Mucosa of descending colon (tissue), 3 donors: ENCODE results near the gene PLA2G4F. TPM values are rescaled to one million over a fixed set of nuclear protein-coding genes. Genes with fewer than 3 reads are reported as not detected.
A peak's percentile ranks its signal among the peaks of the same experiment; 100 is the strongest.

ENCODE experiments used
- ATAC-seq: fragments of 200-7000 bp; cut with Tn5 transposase; one replicate; pipeline ENCODE4 v1.9.1; 2020; ENCODE audit warnings: mild to moderate bottlenecking, moderate library complexity
- DNase-seq, 3 donors: peaks; one replicate each; pipeline ENCODE4 v3.0.0-alpha.2; 2020
- H3K36me3 ChIP-seq: fragments of 200-600 bp; one replicate; pipeline ENCODE4 v1.8.0; 2021; ENCODE audit warnings: low read depth, mild to moderate bottlenecking
- H3K4me1 ChIP-seq: fragments of 200-600 bp; one replicate; pipeline ENCODE4 v1.8.0; 2021; ENCODE audit warnings: low read depth, mild to moderate bottlenecking
- H3K4me3 ChIP-seq: fragments of 200-600 bp; one replicate; pipeline ENCODE4 v1.8.0; 2021; ENCODE audit warnings: mild to moderate bottlenecking
- H3K9me3 ChIP-seq: fragments of 200-600 bp; one replicate; pipeline ENCODE4 v1.8.0; 2021; ENCODE audit warnings: mild to moderate bottlenecking
- intact Hi-C, 2 donors: fragments of 100-400 bp; cut with DNase I in 1 of 2; cut with micrococcal nuclease in 1 of 2; formaldehyde crosslinking; loops; one replicate each; pipeline versions ENCODE4 v1.11.0 to v1.11.1; 2022; cut with DNase I, micrococcal nuclease
- total RNA-seq, 3 donors: library from RNA; stranded (reverse); fragmentation: NEBNext Ultra II Directional in 2 of 3; extraction: Animal tissue kit (Norgen Biotek cat#: 25700) in 2 of 3; gene quantifications; one replicate each; pipeline versions ENCODE4 v1.2.1 to v1.2.4, GENCODE V29; 2021 to 2023
- TF ChIP-seq, protein P1 (sequence below): fragments of 200-600 bp; IDR thresholded peaks from one replicate; pipeline ENCODE4 v1.8.0; 2022; ENCODE audit warnings: antibody characterized with exemption, mild to moderate bottlenecking
- donor health status: DM: no; HTN: no; CAD: no; lungs with moderate emphysema.
- donor health status: DM: no; HTN: no; CAD: no.
- donor health status: DM: no; HTN: yes; CAD: no.

Gene PLA2G4F
- total RNA-seq, 3 donors from 2014 or later, result 23.4 to 66.9 (median 41.2) TPM

DNA sequence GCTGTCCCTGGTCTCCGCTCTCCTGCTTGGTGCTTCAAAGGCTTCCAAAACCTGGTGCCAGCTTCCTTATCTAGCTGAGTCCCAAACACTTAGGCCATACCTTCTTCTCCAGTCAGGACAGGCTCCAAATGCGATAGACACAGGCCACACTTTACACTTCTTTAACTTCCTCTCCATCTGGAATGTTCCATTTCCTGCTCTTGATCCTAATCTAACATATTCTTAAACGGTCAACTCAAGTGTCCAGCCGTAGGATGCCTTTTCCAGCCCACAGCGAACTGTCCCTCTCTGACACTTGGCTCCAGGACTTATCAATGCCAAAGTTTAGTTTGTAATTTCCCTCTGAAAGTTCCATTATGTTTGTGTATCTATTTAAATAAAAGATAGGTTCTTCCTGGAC lies 19.2 kb upstream of the PLA2G4F start:
- TF ChIP-seq, protein P1, sequence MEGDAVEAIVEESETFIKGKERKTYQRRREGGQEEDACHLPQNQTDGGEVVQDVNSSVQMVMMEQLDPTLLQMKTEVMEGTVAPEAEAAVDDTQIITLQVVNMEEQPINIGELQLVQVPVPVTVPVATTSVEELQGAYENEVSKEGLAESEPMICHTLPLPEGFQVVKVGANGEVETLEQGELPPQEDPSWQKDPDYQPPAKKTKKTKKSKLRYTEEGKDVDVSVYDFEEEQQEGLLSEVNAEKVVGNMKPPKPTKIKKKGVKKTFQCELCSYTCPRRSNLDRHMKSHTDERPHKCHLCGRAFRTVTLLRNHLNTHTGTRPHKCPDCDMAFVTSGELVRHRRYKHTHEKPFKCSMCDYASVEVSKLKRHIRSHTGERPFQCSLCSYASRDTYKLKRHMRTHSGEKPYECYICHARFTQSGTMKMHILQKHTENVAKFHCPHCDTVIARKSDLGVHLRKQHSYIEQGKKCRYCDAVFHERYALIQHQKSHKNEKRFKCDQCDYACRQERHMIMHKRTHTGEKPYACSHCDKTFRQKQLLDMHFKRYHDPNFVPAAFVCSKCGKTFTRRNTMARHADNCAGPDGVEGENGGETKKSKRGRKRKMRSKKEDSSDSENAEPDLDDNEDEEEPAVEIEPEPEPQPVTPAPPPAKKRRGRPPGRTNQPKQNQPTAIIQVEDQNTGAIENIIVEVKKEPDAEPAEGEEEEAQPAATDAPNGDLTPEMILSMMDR, result no peak
- peaks cover 6% of the 10 kb centered on the region for H3K36me3 ChIP-seq
- intact Hi-C loops, result no loop called here

DNA sequence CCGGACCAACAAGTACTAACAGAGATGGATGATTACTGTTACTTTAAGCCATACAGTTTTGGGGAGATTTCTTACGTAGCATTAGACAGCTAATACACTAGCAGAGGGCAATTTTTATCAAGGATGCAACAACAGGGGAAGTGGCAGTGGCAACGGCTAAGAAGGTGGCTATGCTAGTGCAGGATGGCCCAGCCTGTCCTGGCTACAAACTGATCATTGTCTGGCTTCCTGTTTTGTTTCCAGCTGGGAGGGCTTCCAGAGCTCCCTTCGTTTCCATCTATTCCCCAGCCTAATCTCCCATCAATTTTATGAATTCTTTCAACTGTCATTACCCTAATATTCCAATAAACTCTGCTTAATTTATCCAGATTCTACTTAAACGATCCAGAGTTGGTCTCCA lies 16.0 kb upstream of the PLA2G4F start:
- no peak overlapping the region for H3K4me3 ChIP-seq
- H3K36me3 ChIP-seq, result no peaks in the 10 kb centered on the region
- intact Hi-C loops, result no loop called here
- H3K9me3 ChIP-seq, result no peaks in the 10 kb centered on the region
- TF ChIP-seq, protein P1, result no peak
- no peaks in the 10 kb centered on the region for H3K4me1 ChIP-seq
- ATAC-seq (no peak), DNase-seq (no peak)

More for the DNA sequence above, 19.2 kb upstream of the PLA2G4F start:
- H3K9me3 ChIP-seq, result no peaks in the 10 kb centered on the region
- ATAC-seq (no peak), DNase-seq (no peak)
- no peaks in the 10 kb centered on the region for H3K4me1 ChIP-seq
- no peak overlapping the region for H3K4me3 ChIP-seq

DNA sequence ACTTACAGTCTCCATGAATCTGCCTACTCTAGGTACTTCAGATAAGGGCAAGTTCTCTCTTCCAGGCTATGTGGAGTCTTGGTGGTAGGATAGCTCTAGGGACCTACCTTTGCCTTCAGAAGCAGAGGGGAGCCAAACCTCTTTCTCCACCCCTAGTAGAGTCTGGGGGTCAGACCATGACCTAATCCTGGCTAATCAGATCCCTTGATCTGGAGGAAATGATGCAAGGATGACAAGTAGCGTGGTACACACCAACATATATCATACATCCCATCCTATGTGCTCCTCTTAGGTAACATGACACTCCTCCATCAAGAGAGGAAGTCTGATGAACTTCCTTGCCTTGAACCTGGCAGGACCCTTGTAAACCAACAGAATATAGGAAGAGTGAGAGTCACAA lies 15.4 kb upstream of the PLA2G4F start:
- ATAC-seq (no peak), DNase-seq (no peak)
- TF ChIP-seq, protein P1, result no peak
- Histone ChIP-seq H3K9me3 (no peaks in the 10 kb centered on the region), H3K4me3 (no peak overlapping the region), H3K4me1 (no peaks in the 10 kb centered on the region), H3K36me3 (no peaks in the 10 kb centered on the region)
- intact Hi-C loops, result no loop called here

DNA sequence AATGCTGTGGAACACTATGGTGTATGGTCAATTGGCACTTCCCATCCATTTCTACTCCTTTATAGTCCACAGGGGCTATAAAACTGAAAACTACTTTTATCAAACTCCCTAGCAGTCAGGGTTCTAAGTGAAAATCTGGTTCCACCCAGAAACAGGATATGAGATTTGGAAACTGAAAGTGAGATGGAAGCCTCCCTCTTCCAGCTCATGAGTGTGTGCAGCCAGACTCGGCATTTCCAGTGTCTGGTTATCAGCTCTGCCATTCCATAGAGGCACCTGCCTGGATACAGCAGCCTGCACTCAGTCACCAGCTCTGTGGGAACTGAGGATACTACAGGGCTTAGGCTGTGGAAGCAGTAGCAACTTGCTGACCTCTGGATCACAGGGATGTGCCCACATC lies 14.7 kb upstream of the PLA2G4F start:
- TF ChIP-seq, protein P1, result no peak
- DNase-seq (no peak), ATAC-seq (peak; percentile 71)
- H3K36me3 ChIP-seq, result no peaks in the 10 kb centered on the region
- H3K9me3 ChIP-seq, result no peaks in the 10 kb centered on the region
- H3K4me1 ChIP-seq, result no peaks in the 10 kb centered on the region
- H3K4me3 ChIP-seq, result no peak overlapping the region
- intact Hi-C loops, result no loop called here

DNA sequence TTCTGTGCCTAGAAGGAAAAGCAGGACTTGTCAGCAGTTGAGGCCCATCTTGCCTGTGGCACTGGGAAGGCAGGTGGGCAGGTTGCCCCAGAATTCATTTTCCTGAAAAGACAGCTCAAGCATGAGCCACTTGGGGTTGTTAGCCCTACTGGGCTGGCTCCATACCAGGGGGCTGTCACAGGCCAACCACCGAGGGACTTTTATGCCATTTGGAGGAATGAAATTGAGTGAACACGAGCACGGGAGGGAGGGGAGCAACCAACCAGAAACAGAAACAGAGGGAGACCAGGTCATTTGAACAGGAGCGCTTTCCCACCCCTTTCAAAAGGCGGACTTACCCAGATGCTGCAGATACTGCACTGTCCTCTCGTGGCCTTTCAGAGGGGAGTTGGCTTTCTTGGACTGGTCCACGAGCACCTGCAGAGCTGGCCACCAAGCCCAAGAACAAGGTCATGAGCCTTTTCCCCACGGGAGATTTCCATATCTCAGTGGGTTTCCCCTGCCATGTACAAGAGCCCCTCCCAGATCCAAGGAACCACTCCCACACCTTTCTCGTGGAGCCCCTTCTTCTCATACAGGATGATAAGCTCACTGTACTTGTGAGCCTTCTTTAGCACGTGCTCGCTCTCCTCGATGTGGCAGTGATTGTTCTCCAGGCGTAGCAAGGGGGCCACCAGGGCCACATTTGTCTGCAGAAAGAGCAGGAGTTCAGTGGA lies 9.9 kb upstream of the PLA2G4F start:
- H3K36me3 ChIP-seq, result peaks cover 18% of the 10 kb centered on the region
- DNase-seq (no peak), ATAC-seq (no peak)
- TF ChIP-seq, protein P1, result no peak
- no peaks in the 10 kb centered on the region for H3K4me1 ChIP-seq
- no peak overlapping the region for H3K4me3 ChIP-seq
- H3K9me3 ChIP-seq, result no peaks in the 10 kb centered on the region
- intact Hi-C loops, result no loop called here

DNA sequence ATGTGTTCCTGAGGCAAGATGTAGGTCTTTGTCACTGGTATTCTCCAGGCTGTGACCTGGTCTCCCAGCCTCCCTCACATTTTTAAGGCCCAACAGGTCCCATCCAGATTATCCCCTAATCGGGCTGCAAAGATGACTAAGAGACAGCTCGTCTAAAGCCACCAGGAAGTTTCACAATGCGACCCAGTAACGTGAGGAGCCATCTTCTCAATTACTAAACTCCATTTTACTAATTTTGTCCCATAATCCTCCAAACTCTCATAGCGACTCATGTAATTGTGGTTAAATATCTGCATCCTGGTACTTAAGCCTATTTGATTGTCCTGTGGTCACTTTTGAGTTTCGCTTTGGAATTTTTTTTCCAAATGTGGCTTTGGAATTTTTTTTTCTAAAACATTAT lies 8.7 kb upstream of the PLA2G4F start:
- Histone ChIP-seq H3K4me1 (no peaks in the 10 kb centered on the region), H3K9me3 (no peaks in the 10 kb centered on the region), H3K36me3 (peaks cover 19% of the 10 kb centered on the region), H3K4me3 (no peak overlapping the region)
- intact Hi-C loops, result no loop called here
- ATAC-seq, result no peak
- TF ChIP-seq, protein P1, result no peak
- no peak for DNase-seq
